ENCODE measurements around the gene RIMKLA. TPM values are rescaled to one million over a fixed set of nuclear protein-coding genes. Genes with fewer than 3 reads are reported as not detected.

RIMKLA gene
- total RNA-seq, 2 donors from 2014 or later, result 13.9 to 24.2 TPM

GRCh38 chr1:42456754-42457089 is 76.1 kb downstream of the RIMKLA start:
- intact Hi-C loops (cut with DNase I, micrococcal nuclease), result loop anchor here in 1 of 2 donors (10.0 kb wide), 1 partner anchor 122 kb away; the partner anchor contains the start of gene FOXJ3
- DNase-seq (peak; percentile 69 to 73), ATAC-seq (peak; percentile 83)

- intact Hi-C loops (cut with DNase I, micrococcal nuclease), result no loop called here
- DNase-seq (no peak), ATAC-seq (no peak)
These were observed 80.6 kb downstream of the RIMKLA start for GRCh38 chr1:42461196-42461595.

- ATAC-seq (peak; percentile 100), DNase-seq (peak; percentile 97 to 98)
- intact Hi-C loops (cut with DNase I, micrococcal nuclease), result no loop called here
These were observed 82.5 kb downstream of the RIMKLA start, which contains the start of gene CCDC30 for GRCh38 chr1:42462828-42463763. Gene CCDC30 (plus strand): TSS chr1:42463286. CDS start chr1:42480552, 17,266 bp downstream.

- intact Hi-C loops (cut with DNase I, micrococcal nuclease), result no loop called here
- no peak for DNase-seq
- no peak for ATAC-seq
These were observed 83.3 kb downstream of the RIMKLA start for GRCh38 chr1:42463921-42464320.

- DNase-seq, result no peak
- intact Hi-C loops (cut with DNase I, micrococcal nuclease), result no loop called here
- no peak for ATAC-seq
These were observed 85.4 kb downstream of the RIMKLA start for GRCh38 chr1:42466030-42466429.

GRCh38 chr1:42469727-42470126 is 89.1 kb downstream of the RIMKLA start:
- no peak for ATAC-seq
- intact Hi-C loops (cut with DNase I, micrococcal nuclease), result no loop called here
- DNase-seq, result no peak

Other genes with a start within 250 kb of the RIMKLA start
- 100 to 1,000 TPM in 1 of 2 donors, 10 to 100 TPM in 1; 86.9 to 414 TPM for gene GUCA2B, start 227.4 kb upstream of the RIMKLA start, total RNA-seq
- gene GUCA2A, start 216.0 kb upstream of the RIMKLA start, total RNA-seq, result 1,000 to 10,000 TPM; 1,178 to 2,096 TPM
- gene FOXJ3, start 45.6 kb upstream of the RIMKLA start, total RNA-seq, result 10 to 100 TPM; 45.3 to 58.9 TPM
- 1 to 10 TPM; 1.2 to 2.4 TPM for gene ZMYND12, start 75.2 kb downstream of the RIMKLA start, total RNA-seq
- 10 to 100 TPM; 78.2 to 92.4 TPM for gene PPCS, start 75.8 kb downstream of the RIMKLA start, total RNA-seq
- gene CCDC30, start 82.5 kb downstream of the RIMKLA start, total RNA-seq, result 1 to 10 TPM; 1.8 to 2.6 TPM